GM23248 (cell line): ENCODE measurements around the gene TNRC6B.

Experiments
- EZH2 ChIP-seq: fragments of 200-600 bp; sonication (generic); IDR thresholded peaks from 2 replicates; pipeline ENCODE4 v1.6.1; 2018; ENCODE audit warnings: antibody characterized with exemption, mild to moderate bottlenecking; ENCODE audit not compliant: insufficient read depth, poor library complexity, severe bottlenecking
- EZH2phosphoT487 ChIP-seq: fragments of 200-600 bp; sonication (generic); IDR thresholded peaks from 2 replicates; pipeline ENCODE4 v1.6.1; 2018; ENCODE audit warnings: antibody characterized with exemption, moderate library complexity, mild to moderate bottlenecking, low read depth; ENCODE audit not compliant: insufficient read depth

- TF ChIP-seq EZH2 (no peak), EZH2phosphoT487 (no peak)
These were observed 175.0 kb downstream of the TNRC6B start for GRCh38 chr22:40352763-40353162.
